ENCODE results near the gene HES6.
A peak's percentile ranks its signal among the peaks of the same experiment; 100 is the strongest.

GRCh38 chr2:238285653-238286082 lies 45.8 kb upstream of the HES6 start:
- peak in 1 of 4 experiments; percentile 4 for TF ChIP-seq CTCF (IDR thresholded peaks at IDR 0.05)
- TF ChIP-seq POLR2A (IDR thresholded peaks at IDR 0.05), result peak in 1 of 2 donors; percentile 21

Data from uterus (tissue), 2 donors.